ENCODE data around the gene GOLGA6D.
"Not testable (repeated sequence)": the region's sequence is repeated elsewhere in the genome, so short reads cannot be mapped to it uniquely, and the experiment has no call there.

The GOLGA6D gene

GRCh38 chr15:75278497-75278896 lies 4.1 kb upstream of the GOLGA6D start:
- not testable (repeated sequence) for DNase-seq (ENCODE audit: low read depth)

- DNase-seq (ENCODE audit: low read depth), result not testable (repeated sequence)
Observed at GRCh38 chr15:75284152-75284551, 1.5 kb downstream of the GOLGA6D start.

- not testable (repeated sequence) for DNase-seq (ENCODE audit: low read depth)
Observed at GRCh38 chr15:75293660-75294059, 11.0 kb downstream of the GOLGA6D start.

GRCh38 chr15:75298541-75299310 lies 16.1 kb downstream of the GOLGA6D start:
- DNase-seq (ENCODE audit: low read depth), result not testable (repeated sequence)

- DNase-seq (ENCODE audit: low read depth), result peak; percentile 23
Observed at GRCh38 chr15:75299311-75299688, 16.7 kb downstream of the GOLGA6D start.

- not testable (repeated sequence) for DNase-seq (ENCODE audit: low read depth)
Observed at GRCh38 chr15:75300026-75300425, 17.4 kb downstream of the GOLGA6D start.

GRCh38 chr15:75302318-75302717 lies 19.7 kb downstream of the GOLGA6D start:
- no peak for DNase-seq (ENCODE audit: low read depth)

- not testable (repeated sequence) for DNase-seq (ENCODE audit: low read depth)
Observed at GRCh38 chr15:75302753-75303152, 20.1 kb downstream of the GOLGA6D start.

GRCh38 chr15:75306188-75306587 lies 23.6 kb downstream of the GOLGA6D start:
- no peak for DNase-seq (ENCODE audit: low read depth)

- no peak for DNase-seq (ENCODE audit: low read depth)
Observed at GRCh38 chr15:75307778-75308390, 25.2 kb downstream of the GOLGA6D start.

- DNase-seq (ENCODE audit: low read depth), result no peak
Observed at GRCh38 chr15:75309711-75310110, 27.1 kb downstream of the GOLGA6D start.

GRCh38 chr15:75312548-75312947 lies 29.9 kb downstream of the GOLGA6D start:
- not testable (repeated sequence) for DNase-seq (ENCODE audit: low read depth)

GRCh38 chr15:75313116-75313845 lies 30.6 kb downstream of the GOLGA6D start:
- DNase-seq (ENCODE audit: low read depth), result no peak

- DNase-seq (ENCODE audit: low read depth), result no peak
Observed at GRCh38 chr15:75314552-75315290, 32.1 kb downstream of the GOLGA6D start.

- DNase-seq (ENCODE audit: low read depth), result not testable (repeated sequence)
Observed at GRCh38 chr15:75319231-75319897, 36.7 kb downstream of the GOLGA6D start.

GRCh38 chr15:75321711-75322110 lies 39.1 kb downstream of the GOLGA6D start:
- DNase-seq (ENCODE audit: low read depth), result no peak

- no peak for DNase-seq (ENCODE audit: low read depth)
Observed at GRCh38 chr15:75325922-75326321, 43.3 kb downstream of the GOLGA6D start.

GRCh38 chr15:75327005-75327404 lies 44.4 kb downstream of the GOLGA6D start:
- no peak for DNase-seq (ENCODE audit: low read depth)

- no peak for DNase-seq (ENCODE audit: low read depth)
Observed at GRCh38 chr15:75327491-75327890, 44.9 kb downstream of the GOLGA6D start.

GRCh38 chr15:75328493-75329314 lies 46.1 kb downstream of the GOLGA6D start:
- no peak for DNase-seq (ENCODE audit: low read depth)

- DNase-seq (ENCODE audit: low read depth), result no peak
Observed at GRCh38 chr15:75329571-75329970, 46.9 kb downstream of the GOLGA6D start.

All from T-helper 22 cell (primary cell).